ENCODE measurements around the gene ATP1A1.

The ATP1A1 gene

GRCh38 chr1:116365857-116366256, 7.2 kb upstream of the ATP1A1 start:
- no peak overlapping the region for H3K4me3 ChIP-seq (ENCODE audit: low read depth, low read length, poor library complexity, severe bottlenecking)
- H3K79me2 ChIP-seq (ENCODE audit: insufficient read depth, low read length): no peaks in the 10 kb centered on the region
- TF ChIP-seq, protein P1, sequence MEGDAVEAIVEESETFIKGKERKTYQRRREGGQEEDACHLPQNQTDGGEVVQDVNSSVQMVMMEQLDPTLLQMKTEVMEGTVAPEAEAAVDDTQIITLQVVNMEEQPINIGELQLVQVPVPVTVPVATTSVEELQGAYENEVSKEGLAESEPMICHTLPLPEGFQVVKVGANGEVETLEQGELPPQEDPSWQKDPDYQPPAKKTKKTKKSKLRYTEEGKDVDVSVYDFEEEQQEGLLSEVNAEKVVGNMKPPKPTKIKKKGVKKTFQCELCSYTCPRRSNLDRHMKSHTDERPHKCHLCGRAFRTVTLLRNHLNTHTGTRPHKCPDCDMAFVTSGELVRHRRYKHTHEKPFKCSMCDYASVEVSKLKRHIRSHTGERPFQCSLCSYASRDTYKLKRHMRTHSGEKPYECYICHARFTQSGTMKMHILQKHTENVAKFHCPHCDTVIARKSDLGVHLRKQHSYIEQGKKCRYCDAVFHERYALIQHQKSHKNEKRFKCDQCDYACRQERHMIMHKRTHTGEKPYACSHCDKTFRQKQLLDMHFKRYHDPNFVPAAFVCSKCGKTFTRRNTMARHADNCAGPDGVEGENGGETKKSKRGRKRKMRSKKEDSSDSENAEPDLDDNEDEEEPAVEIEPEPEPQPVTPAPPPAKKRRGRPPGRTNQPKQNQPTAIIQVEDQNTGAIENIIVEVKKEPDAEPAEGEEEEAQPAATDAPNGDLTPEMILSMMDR (IDR thresholded peaks at IDR 0.05; ENCODE audit: low read length): no peak
- no peak for TF ChIP-seq EZH2 (IDR thresholded peaks at IDR 0.05; ENCODE audit: borderline replicate concordance, low read length)
- no peaks in the 10 kb centered on the region for H3K36me3 ChIP-seq (ENCODE audit: insufficient read depth, low read length)
- no peaks in the 10 kb centered on the region for H4K20me1 ChIP-seq (ENCODE audit: insufficient read depth, low read length)
- H3K27me3 ChIP-seq (ENCODE audit: insufficient read depth, low read length): no peaks in the 10 kb centered on the region
- no peak overlapping the region for H3K4me2 ChIP-seq (ENCODE audit: low read length)
- no peaks in the 10 kb centered on the region for H3K9me2 ChIP-seq (ENCODE audit: low read depth, low read length)
- no peak overlapping the region for H3K27ac ChIP-seq (ENCODE audit: low read depth, low read length, poor library complexity, severe bottlenecking)
- H3K9ac ChIP-seq (ENCODE audit: low read length): no peak overlapping the region
- H3K4me1 ChIP-seq (ENCODE audit: insufficient read depth, low read length, severe bottlenecking): no peaks in the 10 kb centered on the region
- H3F3A ChIP-seq (ENCODE audit: insufficient read depth, low read length): no peaks in the 10 kb centered on the region
- no peaks in the 10 kb centered on the region for H3K9me3 ChIP-seq (ENCODE audit: low read length)
- no peak overlapping the region for H2AFZ ChIP-seq (ENCODE audit: low read length)

DNA sequence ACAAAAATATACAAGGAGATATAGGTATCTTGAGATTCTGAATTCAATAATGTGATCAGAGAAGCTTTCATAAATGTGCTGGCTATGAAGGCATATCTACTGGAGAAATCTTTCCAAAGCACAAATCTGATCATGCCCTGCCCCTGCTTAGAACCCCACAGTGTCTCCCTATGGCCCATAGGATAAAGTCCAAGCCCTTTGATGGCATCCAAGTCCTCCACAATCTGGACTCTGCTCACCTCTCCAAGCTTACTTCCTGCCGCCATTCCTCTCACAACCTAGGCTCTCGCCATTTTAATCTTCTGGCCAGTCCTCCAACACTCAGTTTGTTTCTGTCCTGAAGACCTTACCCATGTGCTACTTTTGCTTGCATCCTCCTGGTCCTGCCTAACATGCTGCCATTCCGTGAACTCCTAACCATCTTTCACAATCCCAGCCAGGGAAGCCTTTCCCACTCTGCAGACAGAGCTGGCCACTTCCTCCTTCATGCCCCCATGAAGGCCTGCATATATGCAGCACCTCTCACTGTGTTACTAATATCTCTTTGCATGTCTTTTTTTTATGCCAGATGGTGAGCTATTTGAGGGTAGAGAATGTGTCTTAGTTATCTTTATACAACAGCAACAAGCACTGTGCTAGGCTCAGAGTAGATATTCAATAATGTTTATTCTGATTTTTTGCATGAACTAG, 5.6 kb upstream of the ATP1A1 start:
- Histone ChIP-seq H4K20me1 (ENCODE audit: insufficient read depth, low read length) (no peaks in the 10 kb centered on the region), H3K27me3 (ENCODE audit: insufficient read depth, low read length) (no peaks in the 10 kb centered on the region), H3F3A (ENCODE audit: insufficient read depth, low read length) (no peaks in the 10 kb centered on the region), H3K9me3 (ENCODE audit: low read length) (no peaks in the 10 kb centered on the region), H3K27ac (ENCODE audit: low read depth, low read length, poor library complexity, severe bottlenecking) (no peak overlapping the region), H3K4me3 (ENCODE audit: low read depth, low read length, poor library complexity, severe bottlenecking) (no peak overlapping the region), H3K9me2 (ENCODE audit: low read depth, low read length) (no peaks in the 10 kb centered on the region), H3K36me3 (ENCODE audit: insufficient read depth, low read length) (no peaks in the 10 kb centered on the region), H3K9ac (ENCODE audit: low read length) (no peak overlapping the region), H3K4me1 (ENCODE audit: insufficient read depth, low read length, severe bottlenecking) (peaks cover 3% of the 10 kb centered on the region), H2AFZ (ENCODE audit: low read length) (no peak overlapping the region), H3K4me2 (ENCODE audit: low read length) (no peak overlapping the region), H3K79me2 (ENCODE audit: insufficient read depth, low read length) (no peaks in the 10 kb centered on the region)
- TF ChIP-seq EZH2 (IDR thresholded peaks at IDR 0.05; ENCODE audit: borderline replicate concordance, low read length): no peak
- TF ChIP-seq, protein P1 (IDR thresholded peaks at IDR 0.05; ENCODE audit: low read length): no peak

GRCh38 chr1:116368241-116368640, 4.8 kb upstream of the ATP1A1 start:
- Histone ChIP-seq H3K27ac (ENCODE audit: low read depth, low read length, poor library complexity, severe bottlenecking) (no peak overlapping the region), H3K4me3 (ENCODE audit: low read depth, low read length, poor library complexity, severe bottlenecking) (no peak overlapping the region), H3K9ac (ENCODE audit: low read length) (no peak overlapping the region), H3K27me3 (ENCODE audit: insufficient read depth, low read length) (no peaks in the 10 kb centered on the region), H3K36me3 (ENCODE audit: insufficient read depth, low read length) (no peaks in the 10 kb centered on the region), H3F3A (ENCODE audit: insufficient read depth, low read length) (no peaks in the 10 kb centered on the region), H3K79me2 (ENCODE audit: insufficient read depth, low read length) (no peaks in the 10 kb centered on the region), H4K20me1 (ENCODE audit: insufficient read depth, low read length) (no peaks in the 10 kb centered on the region), H3K9me2 (ENCODE audit: low read depth, low read length) (no peaks in the 10 kb centered on the region), H2AFZ (ENCODE audit: low read length) (no peak overlapping the region), H3K4me1 (ENCODE audit: insufficient read depth, low read length, severe bottlenecking) (peaks cover 5% of the 10 kb centered on the region), H3K9me3 (ENCODE audit: low read length) (no peaks in the 10 kb centered on the region), H3K4me2 (ENCODE audit: low read length) (no peak overlapping the region)
- TF ChIP-seq, protein P1 (IDR thresholded peaks at IDR 0.05; ENCODE audit: low read length): no peak
- no peak for TF ChIP-seq EZH2 (IDR thresholded peaks at IDR 0.05; ENCODE audit: borderline replicate concordance, low read length)
